ENCODE data around the gene GFER. TPM values are rescaled to one million over a fixed set of nuclear protein-coding genes. Genes with fewer than 3 reads are reported as not detected.

The GFER gene
- total and polyA plus RNA-seq, 2 of the 8 experiments (the other 6 are each of a cell fraction or from before 2014, with no cell fraction given), result 17.7 to 37.9 TPM

- TF ChIP-seq E2F6 (IDR thresholded peaks at IDR 0.05) (peak; percentile 92), TCF12 (IDR thresholded peaks at IDR 0.05; ENCODE audit: low read depth, low read length) (no peak), CBX5 (IDR thresholded peaks at IDR 0.05; ENCODE audit: low read depth, low read length) (no peak), FOSL1 (IDR thresholded peaks at IDR 0.05; ENCODE audit: insufficient read depth, low read depth, low read length) (no peak), BRCA1 (IDR thresholded peaks at IDR 0.05; ENCODE audit: low read depth, low read length) (no peak), EGR1 (IDR thresholded peaks at IDR 0.05; ENCODE audit: borderline replicate concordance, low read depth, low read length) (no peak), EP300 (IDR thresholded peaks at IDR 0.05; ENCODE audit: borderline replicate concordance in 1 of 2, low read depth in 2 of 2, low read length in 2 of 2) (no peak), SP4 (IDR thresholded peaks at IDR 0.05; ENCODE audit: low read length) (peak; percentile 73; the same call in 1 of the 2 replicates), CHD1 (IDR thresholded peaks at IDR 0.05; ENCODE audit: low read depth, low read length) (no peak), SP2 (IDR thresholded peaks at IDR 0.05; ENCODE audit: low read length) (no peak), GTF2F1 (IDR thresholded peaks at IDR 0.05; ENCODE audit: borderline replicate concordance, low read depth, low read length) (no peak), GABPA (IDR thresholded peaks at IDR 0.05; ENCODE audit: borderline replicate concordance, insufficient read depth, low read length) (0 out of 2 replicates have a peak, but pooled peaks have one; percentile 25), RFX5 (IDR thresholded peaks at IDR 0.05; ENCODE audit: borderline replicate concordance, low read depth, low read length) (no peak), CBX8 (IDR thresholded peaks at IDR 0.05; ENCODE audit: borderline replicate concordance, low read depth, low read length) (no peak), RXRA (IDR thresholded peaks at IDR 0.05; ENCODE audit: insufficient read depth, low read depth, low read length) (no peak), EZH2 (IDR thresholded peaks at IDR 0.05; ENCODE audit: low read depth, low read length, severe bottlenecking) (no peak), TAF7 (optimal IDR thresholded peaks at IDR 0.05; ENCODE audit: borderline replicate concordance, low read depth, low read length) (peak; percentile 12), SAP30 (IDR thresholded peaks at IDR 0.05; ENCODE audit: insufficient read depth, insufficient replicate concordance, low read length) (no peak), CHD2 (IDR thresholded peaks at IDR 0.05; ENCODE audit: low read length) (no peak), MAX (IDR thresholded peaks at IDR 0.05) (peak; percentile 95), PHF8 (conservative IDR thresholded peaks at IDR 0.05; ENCODE audit: low read depth, low read length) (peak; percentile 87), KDM4A (IDR thresholded peaks at IDR 0.05; ENCODE audit: low read depth, low read length, severe bottlenecking) (peak; percentile 57), ZNF274 (IDR thresholded peaks at IDR 0.05; ENCODE audit: borderline replicate concordance, extremely low read depth, low read length) (no peak)
Observed at GRCh38 chr16:1942810-1943726, 40.9 kb upstream of the GFER start, which contains the start of gene MSRB1 (continued).
